GM23338 (cell line): ENCODE measurements around the gene MAGI1. TPM values are rescaled to one million over a fixed set of nuclear protein-coding genes. Genes with fewer than 3 reads are reported as not detected.

Source experiments
- ATAC-seq: fragments of 200-7000 bp; cut with Tn5 transposase; 3 replicates; pipeline ENCODE4 v1.9.1; 2020
- DNase-seq: peaks from one replicate; pipeline ENCODE4 v3.0.0-alpha.2; 2015; ENCODE audit warnings: low spot score
- H2AFZ ChIP-seq: fragments of 200-600 bp; sonication (generic); 2 replicates; pipeline ENCODE4 v1.8.0; 2016; ENCODE audit warnings: antibody characterized with exemption, mild to moderate bottlenecking, moderate library complexity
- H3F3A ChIP-seq: fragments of 200-600 bp; sonication (generic); replicated peaks from 2 replicates; pipeline ENCODE4 v1.8.0; 2017; ENCODE audit warnings: antibody characterized with exemption, mixed run types, low read depth
- H3K27ac ChIP-seq: fragments of 200-600 bp; sonication (generic); 2 replicates; pipeline ENCODE4 v1.6.1; 2016; ENCODE audit warnings: low read depth
- H3K27me3 ChIP-seq: fragments of 200-600 bp; sonication (generic); 2 replicates; pipeline ENCODE4 v1.8.0; 2016; ENCODE audit warnings: mild to moderate bottlenecking, mixed run types, moderate library complexity; ENCODE audit not compliant: insufficient read depth
- H3K36me3 ChIP-seq: fragments of 200-600 bp; sonication (generic); 2 replicates; pipeline ENCODE4 v1.8.0; 2016; ENCODE audit warnings: mild to moderate bottlenecking; ENCODE audit not compliant: insufficient read depth
- H3K4me1 ChIP-seq: fragments of 200-600 bp; sonication (generic); 2 replicates; pipeline ENCODE4 v1.8.0; 2016; ENCODE audit warnings: mild to moderate bottlenecking, moderate library complexity; ENCODE audit not compliant: insufficient read depth
- H3K4me2 ChIP-seq: fragments of 200-600 bp; sonication (generic); 2 replicates; pipeline ENCODE4 v1.7.1; 2017; ENCODE audit warnings: mixed run types
- H3K4me3 ChIP-seq: fragments of 200-600 bp; sonication (generic); 2 replicates; pipeline ENCODE4 v1.6.1; 2016; ENCODE audit warnings: mixed run types
- H3K79me2 ChIP-seq: fragments of 200-600 bp; sonication (generic); replicated peaks from 2 replicates; pipeline ENCODE4 v1.8.0; 2017; ENCODE audit warnings: mild to moderate bottlenecking; ENCODE audit not compliant: insufficient read depth
- H3K9me2 ChIP-seq: fragments of 200-600 bp; sonication (generic); 2 replicates; pipeline ENCODE4 v1.8.0; 2017; ENCODE audit not compliant: insufficient read depth
- H4K20me1 ChIP-seq: fragments of 200-600 bp; sonication (generic); replicated peaks from 2 replicates; pipeline ENCODE4 v1.8.0; 2017; ENCODE audit warnings: mild to moderate bottlenecking; ENCODE audit not compliant: insufficient read depth
- H3K27ac Mint-ChIP-seq: 2 replicates; pipeline ENCODE4 v1.8.0; 2020; ENCODE audit warnings: inconsistent platforms, mild to moderate bottlenecking, moderate library complexity, mixed read lengths
- H3K27me3 Mint-ChIP-seq: 3 replicates; pipeline ENCODE4 v1.8.0; 2022; ENCODE audit warnings: low read depth, mild to moderate bottlenecking, moderate library complexity, mixed read lengths, inconsistent platforms; ENCODE audit not compliant: insufficient read depth, poor library complexity
- H3K36me3 Mint-ChIP-seq: 3 replicates; pipeline ENCODE4 v1.8.0; 2021; ENCODE audit warnings: low read depth, mild to moderate bottlenecking, inconsistent platforms, moderate library complexity, mixed read lengths
- H3K4me1 Mint-ChIP-seq: 3 replicates; pipeline ENCODE4 v1.8.0; 2020; ENCODE audit warnings: mild to moderate bottlenecking, inconsistent platforms, mixed read lengths
- H3K4me3 Mint-ChIP-seq: 3 replicates; pipeline ENCODE4 v1.8.0; 2021; ENCODE audit warnings: moderate library complexity, mild to moderate bottlenecking, inconsistent platforms, mixed read lengths
- H3K9me3 Mint-ChIP-seq: 3 replicates; pipeline ENCODE4 v1.8.0; 2020; ENCODE audit warnings: moderate library complexity, mild to moderate bottlenecking, inconsistent platforms, mixed read lengths
- CREB1 ChIP-seq: fragments of 250-450 bp; sonication (Bioruptor Pico); IDR thresholded peaks from 2 replicates; pipeline ENCODE4 v1.5.0; 2020; ENCODE audit warnings: low read depth, mild to moderate bottlenecking, moderate library complexity
- CTCF ChIP-seq, 2 experiments: fragments of 200-600 bp in 1 of 2; sonication (generic) in 1 of 2; conservative IDR thresholded peaks; 2 replicates each; pipeline versions ENCODE4 v1.5.1 to v1.6.1; 2016 to 2017; ENCODE audit warnings: antibody characterized with exemption in 2 of 2, low read depth in 2 of 2, mild to moderate bottlenecking in 2 of 2, moderate library complexity in 1 of 2
- ETS1 ChIP-seq: IDR thresholded peaks from 2 replicates; pipeline ENCODE4 v1.6.1; 2016; ENCODE audit warnings: antibody characterized with exemption
- EZH2 ChIP-seq: fragments of 200-600 bp; sonication (generic); IDR thresholded peaks from one replicate; pipeline ENCODE4 v1.8.0; 2017; ENCODE audit warnings: antibody characterized with exemption, mild to moderate bottlenecking, low read depth; ENCODE audit not compliant: unreplicated experiment
- EZH2phosphoT487 ChIP-seq: fragments of 200-600 bp; sonication (generic); IDR thresholded peaks from one replicate; pipeline ENCODE4 v1.8.1; 2018; ENCODE audit warnings: antibody characterized with exemption; ENCODE audit not compliant: unreplicated experiment
- JUNB ChIP-seq: IDR thresholded peaks from one replicate; pipeline ENCODE4 v1.6.1; 2016; ENCODE audit warnings: antibody characterized with exemption; ENCODE audit not compliant: unreplicated experiment
- NANOG ChIP-seq: IDR thresholded peaks from 2 replicates; pipeline ENCODE4 v1.6.1; 2016; ENCODE audit warnings: antibody characterized with exemption, borderline replicate concordance
- POLR2AphosphoS5 ChIP-seq: IDR thresholded peaks from 2 replicates; pipeline ENCODE4 v1.6.1; 2016; ENCODE audit warnings: antibody characterized with exemption, low read depth
- REST ChIP-seq: IDR thresholded peaks from one replicate; pipeline ENCODE4 v1.6.1; 2018; ENCODE audit warnings: antibody characterized with exemption; ENCODE audit not compliant: unreplicated experiment
- STAT1 ChIP-seq: IDR thresholded peaks from one replicate; pipeline ENCODE4 v1.6.1; 2016; ENCODE audit warnings: antibody characterized with exemption; ENCODE audit not compliant: unreplicated experiment
- ZNF114 ChIP-seq: fragments of 250-450 bp; sonication (Bioruptor Pico); IDR thresholded peaks from 2 replicates; pipeline ENCODE4 v1.5.0; 2020; ENCODE audit warnings: mild to moderate bottlenecking, moderate library complexity
- ZNF331 ChIP-seq: fragments of 250-450 bp; sonication (Bioruptor Pico); IDR thresholded peaks from 2 replicates; pipeline ENCODE4 v1.5.0; 2020; ENCODE audit warnings: low read depth, mild to moderate bottlenecking, moderate library complexity
- ZNF462 ChIP-seq: fragments of 250-450 bp; sonication (Bioruptor Pico); IDR thresholded peaks from 2 replicates; pipeline ENCODE4 v1.5.0; 2020; ENCODE audit warnings: mild to moderate bottlenecking, moderate library complexity
- polyA plus RNA-seq: library from polyadenylated mRNA; unstranded; fragments of >200 nt; fragmentation: Nextera tagmentation; extraction: Ambion mirVana; gene quantifications from 2 replicates; pipeline ENCODE4 v1.2.1, GENCODE V29; 2016
- total RNA-seq: library from RNA; depleted of rRNA; stranded (reverse); fragments of >200 nt; shearing (Covaris generic); gene quantifications from 2 replicates; pipeline ENCODE4 v1.2.3, GENCODE V29; 2014

The MAGI1 gene
- total and polyA plus RNA-seq, 2 experiments from 2014 or later = 27.4 to 71.2 TPM

GRCh38 chr3:66012711-66013110, 26.0 kb downstream of the MAGI1 start:
- no peaks in the 10 kb centered on the region for H3K9me2 ChIP-seq
- ATAC-seq (no peak), DNase-seq (no peak)
- H3K4me2 ChIP-seq = no peak overlapping the region
- H3K4me1 ChIP-seq = peaks cover 36% of the 10 kb centered on the region
- H3K27me3 Mint-ChIP-seq = peaks cover 8% of the 10 kb centered on the region
- no peaks in the 10 kb centered on the region for H3F3A ChIP-seq
- H3K9me3 Mint-ChIP-seq = no peaks in the 10 kb centered on the region
- no peak overlapping the region for H2AFZ ChIP-seq
- H3K79me2 ChIP-seq = peaks cover 96% of the 10 kb centered on the region
- H3K27ac ChIP-seq = no peak overlapping the region
- H3K36me3 Mint-ChIP-seq = no peaks in the 10 kb centered on the region
- H3K27me3 ChIP-seq = no peaks in the 10 kb centered on the region
- peaks cover 3% of the 10 kb centered on the region; the same call in 1 of the 2 replicates for H4K20me1 ChIP-seq
- no peak overlapping the region for H3K4me3 Mint-ChIP-seq
- peaks cover 44% of the 10 kb centered on the region for H3K4me1 Mint-ChIP-seq
- H3K36me3 ChIP-seq = no peaks in the 10 kb centered on the region
- no peak overlapping the region for H3K4me3 ChIP-seq
- no peak overlapping the region for H3K27ac Mint-ChIP-seq
- TF ChIP-seq STAT1 (no peak), JUNB (no peak), ZNF331 (CRISPR knock-in tag) (no peak), POLR2AphosphoS5 (no peak), NANOG (no peak), ZNF462 (no peak), EZH2phosphoT487 (no peak), ZNF114 (CRISPR knock-in tag) (no peak), ETS1 (no peak), REST (no peak), CTCF (conservative IDR thresholded peaks at IDR 0.05; ENCODE audit: low read depth in 2 of 2) (no peak), EZH2 (no peak), CREB1 (CRISPR knock-in tag) (no peak)
